HepG2 (cell line): ENCODE results near the gene CEBPB. TPM values are rescaled to one million over a fixed set of nuclear protein-coding genes. Genes with fewer than 3 reads are reported as not detected.
A peak's percentile ranks its signal among the peaks of the same experiment; 100 is the strongest.

Experiments used
- AGO2 ChIP-seq: fragments of 200-400 bp; formaldehyde crosslinking; optimal IDR thresholded peaks from 2 replicates; pipeline ENCODE3; 2017; ENCODE audit warnings: mild to moderate bottlenecking, low read depth, low read length, moderate library complexity
- BATF2 ChIP-seq: sonication (generic); formaldehyde crosslinking; IDR thresholded peaks from 2 replicates; pipeline ENCODE4 v1.8.0; 2022; ENCODE audit warnings: mild to moderate bottlenecking, missing genetic modification reagents, moderate library complexity
- ETS1 ChIP-seq: sonication (generic); formaldehyde crosslinking; IDR thresholded peaks from 2 replicates; pipeline ENCODE4 v1.4.0; 2020; ENCODE audit warnings: missing genetic modification reagents
- FOXP1 ChIP-seq, 2 experiments: fragments of 450-650 bp in 1 of 2; IDR thresholded peaks; 2 replicates each; pipeline ENCODE4 v1.6.1; 2017 to 2018; ENCODE audit warnings: antibody characterized with exemption in 1 of 2
- GTF3A ChIP-seq: sonication (generic); formaldehyde crosslinking; conservative IDR thresholded peaks from 2 replicates; pipeline ENCODE4 v1.4.0; 2020; ENCODE audit warnings: mild to moderate bottlenecking, missing genetic modification reagents
- MNT ChIP-seq: fragments of 450-650 bp; IDR thresholded peaks from 2 replicates; pipeline ENCODE4 v1.6.1; 2016
- MTA3 ChIP-seq: sonication (generic); formaldehyde crosslinking; IDR thresholded peaks from 2 replicates; pipeline ENCODE4 v1.4.0; 2020; ENCODE audit warnings: missing genetic modification reagents
- REPIN1 ChIP-seq: sonication (generic); formaldehyde crosslinking; IDR thresholded peaks from 2 replicates; pipeline ENCODE4 v1.8.0; 2022; ENCODE audit warnings: missing genetic modification reagents, low read depth, mild to moderate bottlenecking, borderline replicate concordance
- SP2 ChIP-seq: sonication (generic); formaldehyde crosslinking; IDR thresholded peaks from 2 replicates; pipeline ENCODE4 v1.5.1; 2020; ENCODE audit warnings: mild to moderate bottlenecking, missing genetic modification reagents
- TAF15 ChIP-seq: fragments of 200-400 bp; formaldehyde crosslinking; IDR thresholded peaks from one replicate; pipeline ENCODE4 v1.6.1; 2018; ENCODE audit warnings: mild to moderate bottlenecking, low read depth, low read length; ENCODE audit not compliant: poor library complexity, severe bottlenecking
- TCF7L2 ChIP-seq: IDR thresholded peaks from 2 replicates; pipeline ENCODE4 v1.6.1; 2011; ENCODE audit warnings: mild to moderate bottlenecking, low read depth, low read length, moderate library complexity
- TGIF2 ChIP-seq: IDR thresholded peaks from 2 replicates; pipeline ENCODE4 v1.6.1; 2016; ENCODE audit warnings: control low read depth, missing compliant biosample characterization
- TOE1 ChIP-seq: sonication (generic); formaldehyde crosslinking; IDR thresholded peaks from 2 replicates; pipeline ENCODE4 v1.4.0; 2020; ENCODE audit warnings: mild to moderate bottlenecking, missing genetic modification reagents
- ZNF407 ChIP-seq: sonication (generic); formaldehyde crosslinking; IDR thresholded peaks from one replicate; pipeline ENCODE4 v1.5.1; 2020; ENCODE audit warnings: mild to moderate bottlenecking, missing genetic modification reagents; ENCODE audit errors: not compliant biosample characterization
- ZNF749 ChIP-seq: sonication (generic); formaldehyde crosslinking; IDR thresholded peaks from 2 replicates; pipeline ENCODE4 v1.8.0; 2022; ENCODE audit warnings: mild to moderate bottlenecking, missing genetic modification reagents, moderate library complexity, borderline replicate concordance
- ZNF788 ChIP-seq: sonication (generic); formaldehyde crosslinking; IDR thresholded peaks from 2 replicates; pipeline ENCODE4 v1.5.0; 2020; ENCODE audit warnings: mild to moderate bottlenecking, missing genetic modification reagents, borderline replicate concordance
- ZNF816 ChIP-seq: sonication (generic); formaldehyde crosslinking; IDR thresholded peaks from 2 replicates; pipeline ENCODE4 v1.8.0; 2022; ENCODE audit warnings: missing genetic modification reagents, mild to moderate bottlenecking, borderline replicate concordance
- polyA plus RNA-seq, 8 experiments: library from polyadenylated mRNA; depleted of rRNA in 3 of 8; stranded (reverse) in 7 of 8; unstranded in 1 of 8; fragments of >200 nt; fragmentation: Illumina TruSeq in 4 of 8; extraction: Trizol in 4 of 8; gene quantifications; 2 replicates each; pipeline versions ENCODE4 v1.2.1 to v1.2.3, GENCODE V29; 2011 to 2016; ENCODE audit warnings: low read depth in 4 of 8, missing spikeins in 1 of 8, mixed read lengths in 1 of 8; ENCODE audit not compliant: insufficient read depth in 1 of 8
- total RNA-seq, 5 experiments: library from RNA; depleted of rRNA; stranded (reverse); fragments of >200 nt; fragmentation: Illumina TruSeq; extraction: Trizol; gene quantifications; 2 replicates each; pipeline ENCODE4 v1.2.3, GENCODE V29; 2016; ENCODE audit warnings: low read depth in 1 of 5

Gene CEBPB
- total and polyA plus RNA-seq, 2 of the 13 experiments (the other 11 are each of a cell fraction or from before 2014, with no cell fraction given) = 18.5 to 28.2 TPM

- peak; percentile 60 for TF ChIP-seq ZNF407 (CRISPR knock-in tag)
- 0 out of 2 replicates have a peak, but pooled peaks have one; percentile 22 for TF ChIP-seq TGIF2 (CRISPR knock-in tag)
- TF ChIP-seq ZNF816 (CRISPR knock-in tag) = no peak
- TF ChIP-seq GTF3A (CRISPR knock-in tag) = no peak
- peak; percentile 44; the same call in 1 of the 2 replicates for TF ChIP-seq SP2 (CRISPR knock-in tag)
- no peak for TF ChIP-seq ZNF749 (CRISPR knock-in tag)
- TF ChIP-seq TOE1 (CRISPR knock-in tag) = no peak
- peak; percentile 80; the same call in 1 of the 2 replicates for TF ChIP-seq ZNF788 (CRISPR knock-in tag)
- TF ChIP-seq MTA3 (CRISPR knock-in tag) = no peak
- no peak for TF ChIP-seq FOXP1 (IDR thresholded peaks at IDR 0.05)
- TF ChIP-seq FOXP1 (CRISPR knock-in tag; IDR thresholded peaks at IDR 0.05) = no peak
- TF ChIP-seq ETS1 = no peak
- 0 out of 2 replicates have a peak, but pooled peaks have one; percentile 24 for TF ChIP-seq BATF2 (CRISPR knock-in tag)
- TF ChIP-seq AGO2 = peak; percentile 99
- no peak for TF ChIP-seq MNT
- no peak; the same call in 1 of the 2 replicates for TF ChIP-seq REPIN1 (CRISPR knock-in tag)
- TF ChIP-seq TCF7L2 = no peak
- peak; percentile 76 for TF ChIP-seq TAF15
Measured at GRCh38 chr20:50191544-50192363, 1.1 kb downstream of the CEBPB start (continued).
